Ishikawa (cell line): Measurements from ENCODE around the gene CST9L.

Experiments
- CEBPB ChIP-seq: IDR thresholded peaks from 2 replicates; pipeline ENCODE4 v1.6.1; 2012
- EGR1 ChIP-seq: IDR thresholded peaks from 2 replicates; pipeline ENCODE4 v1.6.1; 2012
- EP300 ChIP-seq: IDR thresholded peaks from 2 replicates; pipeline ENCODE4 v1.6.1; 2012; ENCODE audit warnings: borderline replicate concordance
- FOXM1 ChIP-seq: IDR thresholded peaks from 2 replicates; pipeline ENCODE4 v1.6.1; 2012; ENCODE audit warnings: low read depth, borderline replicate concordance
- MAX ChIP-seq: IDR thresholded peaks from 2 replicates; pipeline ENCODE4 v1.6.1; 2012
- NFIC ChIP-seq: IDR thresholded peaks from 2 replicates; pipeline ENCODE4 v1.6.1; 2012
- RAD21 ChIP-seq: IDR thresholded peaks from 2 replicates; pipeline ENCODE4 v1.6.1; 2012; ENCODE audit warnings: low read depth
- REST ChIP-seq: IDR thresholded peaks from 2 replicates; pipeline ENCODE4 v1.6.1; 2012; ENCODE audit warnings: low read depth, mild to moderate bottlenecking
- TAF1 ChIP-seq: IDR thresholded peaks from 2 replicates; pipeline ENCODE4 v1.6.1; 2012; ENCODE audit warnings: low read depth, mild to moderate bottlenecking
- TCF12 ChIP-seq: IDR thresholded peaks from 2 replicates; pipeline ENCODE4 v1.6.1; 2012; ENCODE audit warnings: low read depth
- YY1 ChIP-seq: IDR thresholded peaks from 2 replicates; pipeline ENCODE4 v1.6.1; 2012; ENCODE audit warnings: low read depth

GRCh38 chr20:23542801-23543200 is 25.5 kb downstream of the CST9L start:
- TF ChIP-seq REST (no peak), RAD21 (no peak), EP300 (no peak), MAX (no peak), NFIC (no peak), TAF1 (no peak), FOXM1 (no peak), CEBPB (no peak), EGR1 (no peak), YY1 (no peak), TCF12 (no peak)
